RPMI8226 (cell line): ENCODE measurements around the gene FCHO2.

Source experiments
- DNase-seq: peaks from one replicate; pipeline ENCODE4 v3.0.0-alpha.2; 2015

FCHO2 gene

GRCh38 chr5:73031839-73032238 is 76.0 kb downstream of the FCHO2 start:
- peak; percentile 24 for DNase-seq

DNA sequence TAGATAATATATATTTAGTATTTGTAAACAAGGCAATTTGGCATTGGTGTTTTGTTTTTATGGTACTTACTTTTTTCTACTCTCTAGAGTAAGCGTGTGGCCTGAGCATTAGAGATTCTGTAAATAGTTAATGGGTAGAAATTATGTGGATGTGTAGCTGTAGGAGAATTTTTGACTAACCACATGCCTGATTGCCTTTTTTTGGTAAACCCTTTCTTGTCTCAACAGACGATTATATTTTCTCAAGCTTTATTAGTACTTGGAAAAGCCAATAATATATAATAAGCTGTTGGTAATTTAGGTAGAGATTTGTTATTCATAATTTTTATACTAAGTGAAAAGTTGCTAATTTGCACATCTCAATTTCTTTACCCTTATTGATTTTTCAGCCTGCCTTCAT is 76.8 kb downstream of the FCHO2 start:
- DNase-seq = no peak

- DNase-seq = no peak
These were observed 81.7 kb downstream of the FCHO2 start for GRCh38 chr5:73037545-73037944.

DNA sequence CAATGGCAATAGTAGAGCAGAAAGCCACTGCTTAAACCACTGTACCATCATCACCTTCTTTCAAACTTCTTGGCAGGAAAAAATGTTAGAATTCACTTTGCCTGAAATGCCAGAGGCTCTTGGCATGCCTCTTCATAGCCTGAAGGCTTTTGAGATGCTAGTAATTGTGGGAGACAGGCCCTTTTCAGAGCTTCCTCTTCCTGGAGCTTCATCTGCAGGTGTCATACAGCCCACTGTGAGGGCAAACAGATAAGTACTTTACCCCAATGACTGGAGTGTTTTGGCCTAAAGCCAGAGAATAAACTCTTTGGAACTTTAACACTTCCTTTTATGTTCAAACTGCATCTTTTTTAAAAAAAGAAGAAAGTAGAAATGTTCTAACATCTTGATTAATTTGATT is 83.2 kb downstream of the FCHO2 start:
- peak; percentile 57 for DNase-seq

DNA sequence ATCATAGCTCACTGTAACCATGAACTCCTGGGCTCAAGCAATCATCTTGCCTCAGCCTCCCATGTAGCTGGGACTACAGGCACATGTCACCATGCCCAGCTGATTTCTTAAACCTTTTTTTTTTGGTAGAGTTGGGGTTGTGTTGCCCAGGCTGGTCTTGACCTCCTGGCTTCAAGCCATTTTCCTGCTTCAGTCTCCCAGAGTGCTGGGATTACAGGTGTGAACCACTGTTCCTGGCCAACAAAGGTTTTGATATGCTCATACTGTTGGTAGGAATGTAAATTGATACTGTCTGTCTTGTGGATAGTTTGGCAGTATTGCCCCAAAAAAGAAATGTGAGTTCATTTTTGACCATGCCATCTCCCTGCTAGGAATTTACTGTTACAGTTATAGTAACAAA is 87.2 kb downstream of the FCHO2 start:
- DNase-seq = no peak

GRCh38 chr5:73044546-73044945 is 88.7 kb downstream of the FCHO2 start:
- DNase-seq = no peak

DNA sequence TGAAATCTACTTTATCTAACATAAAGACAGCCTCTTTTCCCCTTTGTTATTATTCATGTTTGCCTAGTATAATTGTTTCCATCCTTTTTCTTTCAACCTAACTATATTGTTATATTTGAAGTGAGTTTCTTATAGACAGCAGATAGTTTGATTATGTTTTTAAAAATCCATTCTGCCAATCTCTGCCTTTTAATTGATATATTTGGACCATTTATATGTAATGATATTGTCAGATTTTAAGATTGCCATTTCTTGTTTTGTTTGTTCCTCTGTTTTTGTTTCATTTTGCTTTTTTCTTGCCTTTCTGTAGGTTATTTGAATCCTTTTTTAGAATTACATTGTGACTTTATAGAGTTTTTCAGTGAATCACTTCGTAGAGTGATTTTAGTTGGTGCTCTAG is 89.8 kb downstream of the FCHO2 start:
- no peak for DNase-seq

- DNase-seq = no peak
These were observed 105.8 kb downstream of the FCHO2 start for GRCh38 chr5:73061593-73061992.

DNA sequence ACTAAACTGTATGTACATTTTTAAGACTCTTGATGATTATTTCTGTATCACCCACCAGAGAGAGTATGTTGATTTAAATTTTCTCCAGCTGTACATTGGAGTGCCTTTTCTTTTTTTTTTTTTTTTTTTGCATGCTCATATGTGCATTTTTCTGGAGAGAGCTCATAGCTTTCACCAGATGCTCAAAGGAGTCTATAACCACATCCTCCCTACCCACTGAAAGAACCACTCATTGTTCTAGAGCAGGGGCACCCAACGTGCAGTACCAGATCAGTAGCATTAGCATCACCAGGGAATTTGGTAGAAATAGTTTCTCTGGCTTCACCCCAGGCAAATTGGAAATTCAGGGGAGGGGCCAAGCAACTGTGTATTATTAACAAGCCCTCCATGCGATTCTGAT is 110.6 kb downstream of the FCHO2 start:
- DNase-seq = no peak

GRCh38 chr5:73067213-73067612 is 111.4 kb downstream of the FCHO2 start:
- no peak for DNase-seq

- no peak for DNase-seq
These were observed 125.3 kb downstream of the FCHO2 start for GRCh38 chr5:73081093-73081492.

- DNase-seq = no peak
These were observed 132.2 kb downstream of the FCHO2 start for GRCh38 chr5:73088026-73088425.

DNA sequence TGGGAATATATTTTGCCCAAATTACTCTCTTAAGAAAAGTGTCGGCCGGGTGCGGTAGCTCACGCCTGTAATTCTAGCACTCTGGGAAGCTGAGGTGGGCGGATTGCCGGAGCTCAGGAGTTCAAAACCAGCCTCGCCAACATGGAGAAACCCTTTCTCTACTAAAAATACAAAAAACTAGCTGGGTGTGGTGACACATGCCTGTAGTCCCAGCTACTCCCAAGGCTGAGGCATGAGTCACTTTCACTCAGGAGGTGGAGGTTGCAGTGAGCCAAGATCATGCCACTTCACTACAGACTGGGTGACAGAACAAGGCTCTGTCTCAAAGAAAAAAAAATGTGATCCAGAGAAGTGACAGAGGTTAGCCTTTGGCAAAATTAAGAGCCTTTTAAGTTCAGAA is 138.1 kb downstream of the FCHO2 start:
- no peak for DNase-seq

- DNase-seq = no peak
These were observed 138.6 kb downstream of the FCHO2 start for GRCh38 chr5:73094415-73094814.

GRCh38 chr5:73095564-73096238 is 139.9 kb downstream of the FCHO2 start:
- no peak for DNase-seq

- no peak for DNase-seq
These were observed 140.4 kb downstream of the FCHO2 start for GRCh38 chr5:73096239-73096575.

GRCh38 chr5:73097740-73098139 is 141.9 kb downstream of the FCHO2 start:
- DNase-seq = no peak

- DNase-seq = no peak
These were observed 144.3 kb downstream of the FCHO2 start for GRCh38 chr5:73100109-73100508.

GRCh38 chr5:73103870-73104299 is 148.0 kb downstream of the FCHO2 start:
- peak; percentile 52 for DNase-seq

GRCh38 chr5:73104326-73104725 is 148.5 kb downstream of the FCHO2 start:
- no peak for DNase-seq

DNA sequence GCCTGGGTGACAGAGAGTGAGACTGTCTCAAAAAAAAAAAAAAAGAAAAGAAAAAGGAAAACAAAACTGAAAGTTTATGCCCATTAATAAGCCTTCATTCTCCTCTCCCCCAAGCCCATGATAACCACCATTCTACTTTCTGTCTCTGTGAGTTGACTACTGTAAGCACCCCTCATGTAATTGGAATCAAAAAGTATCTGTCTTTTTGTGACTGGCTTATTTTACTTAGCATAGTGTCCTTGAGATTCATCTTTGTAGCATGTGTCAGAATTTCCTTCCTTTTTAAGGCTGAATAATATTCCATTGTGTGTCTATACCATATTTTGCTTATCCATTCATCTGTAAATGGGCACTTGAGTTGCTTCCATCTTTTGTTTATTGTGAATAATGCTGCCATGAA is 150.5 kb downstream of the FCHO2 start:
- no peak for DNase-seq

DNA sequence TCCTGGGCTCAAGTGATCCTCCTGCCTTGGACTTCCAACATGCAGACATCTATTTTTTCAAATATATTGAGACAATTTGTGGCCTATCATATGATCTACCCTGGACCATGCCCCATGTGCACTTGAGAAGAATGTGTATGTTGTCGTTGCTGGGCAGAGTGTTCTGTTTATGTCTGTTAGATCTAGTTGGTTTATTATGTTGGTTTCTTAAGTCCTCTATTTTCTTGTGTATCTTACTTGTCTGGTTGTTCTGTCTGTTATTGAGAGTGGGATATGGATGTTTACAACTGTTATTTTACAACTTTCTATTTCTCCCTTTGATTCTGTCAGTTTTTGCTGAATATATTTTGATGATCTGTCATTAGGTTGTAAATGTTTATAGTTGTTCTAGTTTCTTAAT is 154.3 kb downstream of the FCHO2 start:
- DNase-seq = no peak

DNA sequence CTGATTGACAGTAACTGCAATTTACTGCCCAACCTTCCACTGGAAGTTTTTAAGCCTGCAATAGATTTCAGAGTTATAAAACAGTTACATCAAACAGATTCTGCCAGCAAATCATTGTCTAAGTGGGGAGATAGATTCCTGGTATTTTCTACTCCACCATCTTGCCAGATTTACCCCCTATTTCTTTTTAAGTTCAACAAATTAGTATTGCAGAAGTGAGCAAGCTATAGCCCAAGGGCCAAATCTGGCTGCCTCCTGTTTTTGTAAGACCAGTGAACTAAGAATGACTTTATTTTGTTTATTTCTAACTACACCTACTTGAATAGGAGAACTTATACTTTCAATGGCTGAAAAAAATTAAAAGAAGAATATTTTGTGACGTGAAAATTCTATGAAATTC is 155.7 kb downstream of the FCHO2 start:
- no peak for DNase-seq

GRCh38 chr5:73112359-73112758 is 156.5 kb downstream of the FCHO2 start:
- no peak for DNase-seq

- DNase-seq = no peak
These were observed 158.3 kb downstream of the FCHO2 start for GRCh38 chr5:73114044-73114688.
